ENCODE results near the gene SMIM11.
"Not testable (repeated sequence)": the region's sequence is repeated elsewhere in the genome, so short reads cannot be mapped to it uniquely, and the experiment has no call there.

DNA sequence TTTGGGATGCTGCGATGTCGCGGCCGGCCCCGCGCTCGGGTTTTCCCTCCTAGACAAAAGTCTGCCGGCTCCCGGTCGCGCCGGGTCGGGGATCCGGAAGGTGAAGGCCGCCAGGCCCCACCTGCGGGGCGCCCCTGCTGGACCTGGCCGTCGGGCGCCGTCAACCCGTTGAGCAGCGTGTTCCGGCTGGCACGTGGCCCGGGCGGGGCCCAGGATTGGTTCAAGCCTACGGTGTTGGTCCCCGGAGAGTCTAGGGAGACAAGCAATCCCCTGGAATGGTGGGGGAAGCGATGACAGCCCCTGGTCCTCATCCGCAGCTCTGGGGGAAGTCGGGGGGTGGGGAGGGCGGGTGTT, 289 bp downstream of the SMIM11 start:
- TF ChIP-seq, protein P1, sequence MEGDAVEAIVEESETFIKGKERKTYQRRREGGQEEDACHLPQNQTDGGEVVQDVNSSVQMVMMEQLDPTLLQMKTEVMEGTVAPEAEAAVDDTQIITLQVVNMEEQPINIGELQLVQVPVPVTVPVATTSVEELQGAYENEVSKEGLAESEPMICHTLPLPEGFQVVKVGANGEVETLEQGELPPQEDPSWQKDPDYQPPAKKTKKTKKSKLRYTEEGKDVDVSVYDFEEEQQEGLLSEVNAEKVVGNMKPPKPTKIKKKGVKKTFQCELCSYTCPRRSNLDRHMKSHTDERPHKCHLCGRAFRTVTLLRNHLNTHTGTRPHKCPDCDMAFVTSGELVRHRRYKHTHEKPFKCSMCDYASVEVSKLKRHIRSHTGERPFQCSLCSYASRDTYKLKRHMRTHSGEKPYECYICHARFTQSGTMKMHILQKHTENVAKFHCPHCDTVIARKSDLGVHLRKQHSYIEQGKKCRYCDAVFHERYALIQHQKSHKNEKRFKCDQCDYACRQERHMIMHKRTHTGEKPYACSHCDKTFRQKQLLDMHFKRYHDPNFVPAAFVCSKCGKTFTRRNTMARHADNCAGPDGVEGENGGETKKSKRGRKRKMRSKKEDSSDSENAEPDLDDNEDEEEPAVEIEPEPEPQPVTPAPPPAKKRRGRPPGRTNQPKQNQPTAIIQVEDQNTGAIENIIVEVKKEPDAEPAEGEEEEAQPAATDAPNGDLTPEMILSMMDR (IDR thresholded peaks at IDR 0.05): not testable (repeated sequence)
- not testable (repeated sequence) for TF ChIP-seq EZH2 (IDR thresholded peaks at IDR 0.05; ENCODE audit: borderline replicate concordance, insufficient read depth, low read depth, low read length, poor library complexity, severe bottlenecking)

All from B cell (primary cell).